ENCODE measurements around the gene PCBP3. TPM values are rescaled to one million over a fixed set of nuclear protein-coding genes. Genes with fewer than 3 reads are reported as not detected.

The PCBP3 gene
- total RNA-seq, 2 experiments from 2014 or later, result 1.9 to 2.2 TPM

GRCh38 chr21:45723049-45723958 lies 79.8 kb downstream of the PCBP3 start:
- Mint-ChIP-seq H3K4me3 (no peak overlapping the region), H3K27me3 (peaks cover 2% of the 10 kb centered on the region), H3K27ac (no peak overlapping the region), H3K4me1 (ENCODE audit: low read depth) (peaks cover 13% of the 10 kb centered on the region), H3K9me3 (no peaks in the 10 kb centered on the region), H3K36me3 (ENCODE audit: low read depth) (no peaks in the 10 kb centered on the region)
- DNase-seq, result no peak
- CTCF ChIA-PET, result interaction anchor here (1.3 to 1.5 kb wide), 2 partner anchors 25 to 45 kb away, joined by 3 to 5 read pairs; no protein-coding TSS in a partner anchor
- POLR2A ChIA-PET, result interaction anchor here (0.5 kb wide), 1 partner anchor 44 kb away, joined by 3 read pairs; no protein-coding TSS in a partner anchor
- peak; percentile 66 for ATAC-seq
- no peak for TF ChIP-seq CTCF (IDR thresholded peaks at IDR 0.05)
- intact Hi-C loops (cut with micrococcal nuclease), result no loop called here

GRCh38 chr21:45724345-45724961 lies 80.9 kb downstream of the PCBP3 start:
- Mint-ChIP-seq H3K27me3 (peaks cover 2% of the 10 kb centered on the region), H3K27ac (no peak overlapping the region), H3K4me3 (no peak overlapping the region), H3K4me1 (ENCODE audit: low read depth) (peaks cover 11% of the 10 kb centered on the region), H3K36me3 (ENCODE audit: low read depth) (no peaks in the 10 kb centered on the region), H3K9me3 (no peaks in the 10 kb centered on the region)
- CTCF ChIA-PET, result interaction anchor here (1.3 kb wide), 1 partner anchor 26 kb away, joined by 5 read pairs; no protein-coding TSS in a partner anchor
- DNase-seq, result no peak
- POLR2A ChIA-PET, result no interaction called here
- intact Hi-C loops (cut with micrococcal nuclease), result no loop called here
- no peak for ATAC-seq
- no peak for TF ChIP-seq CTCF (IDR thresholded peaks at IDR 0.05)

- H3K27ac Mint-ChIP-seq, result no peak overlapping the region
- ATAC-seq, result no peak
- no peak overlapping the region for H3K4me3 Mint-ChIP-seq
- CTCF ChIA-PET, result no interaction called here
- H3K9me3 Mint-ChIP-seq, result no peaks in the 10 kb centered on the region
- TF ChIP-seq CTCF (IDR thresholded peaks at IDR 0.05), result no peak
- intact Hi-C loops (cut with micrococcal nuclease), result no loop called here
- H3K27me3 Mint-ChIP-seq, result peaks cover 2% of the 10 kb centered on the region
- POLR2A ChIA-PET, result no interaction called here
- no peak for DNase-seq
- H3K36me3 Mint-ChIP-seq (ENCODE audit: low read depth), result no peaks in the 10 kb centered on the region
- H3K4me1 Mint-ChIP-seq (ENCODE audit: low read depth), result peaks cover 11% of the 10 kb centered on the region
These were observed 81.7 kb downstream of the PCBP3 start for GRCh38 chr21:45724994-45725843.

- POLR2A ChIA-PET, result no interaction called here
- no peaks in the 10 kb centered on the region for H3K9me3 Mint-ChIP-seq
- no peaks in the 10 kb centered on the region for H3K36me3 Mint-ChIP-seq (ENCODE audit: low read depth)
- H3K4me1 Mint-ChIP-seq (ENCODE audit: low read depth), result peaks cover 11% of the 10 kb centered on the region
- CTCF ChIA-PET, result no interaction called here
- H3K27ac Mint-ChIP-seq, result no peak overlapping the region
- H3K27me3 Mint-ChIP-seq, result peaks cover 2% of the 10 kb centered on the region
- no peak for DNase-seq
- no peak for ATAC-seq
- H3K4me3 Mint-ChIP-seq, result no peak overlapping the region
- intact Hi-C loops (cut with micrococcal nuclease), result no loop called here
- no peak for TF ChIP-seq CTCF (IDR thresholded peaks at IDR 0.05)
These were observed 82.3 kb downstream of the PCBP3 start for GRCh38 chr21:45725844-45726200.
